Skin epidermis (tissue), 12 donors: ENCODE data around the gene ARID5A.

Experiments
- H3K27ac ChIP-seq, 21 experiments: fragments of 200-600 bp; sonication (generic) in 11 of 21; one replicate each; pipeline ENCODE4 v1.5.0; 2020; ENCODE audit warnings: mild to moderate bottlenecking in 3 of 21, inconsistent platforms in 2 of 21, moderate library complexity in 2 of 21
- H3K4me3 ChIP-seq, 7 experiments: fragments of 200-600 bp; sonication (generic) in 2 of 7; one replicate each; pipeline ENCODE4 v1.5.0; 2020; ENCODE audit warnings: inconsistent platforms in 2 of 7, mild to moderate bottlenecking in 2 of 7, moderate library complexity in 1 of 7

Gene ARID5A

DNA sequence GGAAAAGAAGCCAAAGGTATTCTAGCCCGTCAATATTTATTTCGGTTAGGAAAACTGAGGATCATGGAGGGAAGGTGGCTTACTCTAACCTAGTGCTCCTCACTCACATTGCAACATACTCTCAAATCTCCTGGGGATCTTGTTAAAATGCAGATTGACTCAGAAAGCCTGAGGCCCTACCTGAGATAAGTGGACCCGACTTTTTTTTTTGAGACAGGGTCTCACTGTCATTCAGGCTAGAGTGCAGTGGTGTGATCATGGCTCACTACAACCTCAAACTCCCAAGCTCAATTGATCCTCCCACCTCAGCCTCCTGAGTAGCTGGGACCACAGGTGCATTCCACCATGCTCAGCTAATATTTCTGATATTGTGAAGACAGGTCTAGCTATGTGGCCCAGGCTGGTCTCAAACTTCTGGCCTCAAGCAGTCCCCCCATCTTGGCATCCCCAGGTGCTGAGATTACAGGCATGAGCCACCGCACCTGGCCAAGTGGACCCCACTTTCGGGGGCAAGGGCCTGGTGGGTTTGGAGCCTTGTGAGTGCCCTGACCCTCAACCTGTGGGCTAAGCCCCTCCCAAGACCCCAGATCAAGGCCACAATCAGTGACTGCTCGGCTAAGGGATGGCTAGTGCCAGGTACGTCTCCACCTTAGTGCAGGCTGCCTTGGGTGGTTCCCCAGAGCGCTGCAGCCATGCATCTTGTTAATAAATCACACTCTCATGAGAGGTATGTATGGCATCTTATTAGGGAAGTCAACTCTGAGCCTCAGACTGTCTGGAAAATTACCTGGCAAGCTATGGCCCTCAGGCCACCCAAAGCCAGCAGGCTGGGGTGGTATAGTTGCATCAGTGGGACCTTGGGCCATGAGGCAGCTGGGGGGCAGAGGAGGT is 30.3 kb upstream of the ARID5A start:
- Histone ChIP-seq H3K4me3 (no peak overlapping the region), H3K27ac (no peak overlapping the region)

DNA sequence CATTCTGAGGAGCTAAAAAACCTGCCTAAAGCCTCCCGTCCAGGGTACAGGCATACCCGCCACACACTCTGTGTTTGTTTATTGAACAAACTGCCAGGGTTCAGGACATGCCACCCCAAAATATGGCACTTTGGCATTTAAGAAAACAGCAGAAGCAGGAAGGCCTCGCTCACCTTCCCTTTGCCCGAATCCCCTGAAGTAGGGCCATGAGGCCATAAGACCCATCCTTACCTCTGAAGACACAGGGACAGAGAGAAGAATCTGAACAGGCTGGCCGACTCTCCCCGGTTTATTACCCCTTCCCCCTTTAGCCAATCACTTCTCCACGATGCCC is 29.7 kb upstream of the ARID5A start:
- Histone ChIP-seq H3K4me3 (no peak overlapping the region), H3K27ac (no peak overlapping the region)

DNA sequence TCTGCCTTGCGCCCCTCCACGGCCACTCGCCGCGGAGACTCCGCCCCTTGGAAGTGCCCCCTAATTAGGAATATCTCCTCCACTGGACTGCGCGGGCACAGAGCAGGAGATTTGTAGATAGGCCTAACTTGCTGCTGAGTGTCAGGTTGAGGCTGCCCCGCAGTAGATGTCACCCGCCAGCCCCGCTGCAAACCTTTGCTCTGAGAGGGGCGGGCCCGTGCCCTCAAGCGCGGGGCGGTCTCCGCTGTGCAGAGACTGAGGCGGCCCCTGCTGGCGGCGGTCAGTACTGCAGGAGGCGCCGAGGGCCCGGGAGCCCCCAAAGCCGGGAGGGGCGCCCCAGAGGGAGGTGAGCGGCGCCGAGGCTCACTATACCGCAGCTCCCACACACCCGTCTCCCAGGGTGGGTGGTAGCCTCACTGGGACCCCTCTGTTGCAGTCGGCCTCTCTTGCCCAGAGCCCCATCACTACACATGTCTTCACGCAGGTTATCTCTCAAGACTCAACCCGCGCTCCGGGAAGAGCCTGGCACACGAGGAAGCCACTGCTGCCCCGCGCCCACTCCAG is 28.5 kb upstream of the ARID5A start:
- H3K4me3 ChIP-seq = peak overlapping the region in 6 of 7 experiments; percentile 1 to 31 (median 16)
- H3K27ac ChIP-seq = peak overlapping the region in 1 of 21 experiments; percentile 22

DNA sequence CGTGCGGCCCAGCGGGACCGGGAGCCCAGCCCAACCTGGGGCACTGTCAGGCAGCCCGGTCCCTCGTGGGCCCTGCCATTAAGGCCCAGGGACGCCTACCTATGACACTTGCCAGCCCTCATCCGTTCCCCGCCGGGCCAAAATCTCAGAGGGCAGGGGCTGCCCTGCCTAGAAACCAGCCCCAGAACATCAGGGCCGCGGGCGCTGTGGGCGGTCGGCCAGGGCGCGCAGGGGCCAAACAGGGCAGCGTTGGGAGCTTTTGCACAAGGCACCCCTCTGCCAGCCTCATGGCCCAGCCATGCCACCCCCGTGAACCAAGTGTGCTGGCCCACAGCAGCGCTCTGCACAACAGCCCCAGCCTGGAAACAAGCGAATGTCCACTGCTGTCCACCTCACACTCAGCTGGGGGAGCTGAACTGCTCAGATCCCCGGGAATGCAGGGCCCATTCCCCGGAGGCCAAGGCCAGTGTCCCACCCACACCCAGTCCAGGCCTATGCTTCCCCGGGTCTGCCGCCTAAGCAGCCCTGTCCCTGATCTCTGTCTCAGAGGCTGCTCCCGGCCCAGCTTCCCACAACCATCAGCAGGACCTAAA is 27.9 kb upstream of the ARID5A start:
- Histone ChIP-seq H3K27ac (peak overlapping the region in 1 of 21 experiments; percentile 22), H3K4me3 (peak overlapping the region in 2 of 7 experiments; percentile 1 to 31)

DNA sequence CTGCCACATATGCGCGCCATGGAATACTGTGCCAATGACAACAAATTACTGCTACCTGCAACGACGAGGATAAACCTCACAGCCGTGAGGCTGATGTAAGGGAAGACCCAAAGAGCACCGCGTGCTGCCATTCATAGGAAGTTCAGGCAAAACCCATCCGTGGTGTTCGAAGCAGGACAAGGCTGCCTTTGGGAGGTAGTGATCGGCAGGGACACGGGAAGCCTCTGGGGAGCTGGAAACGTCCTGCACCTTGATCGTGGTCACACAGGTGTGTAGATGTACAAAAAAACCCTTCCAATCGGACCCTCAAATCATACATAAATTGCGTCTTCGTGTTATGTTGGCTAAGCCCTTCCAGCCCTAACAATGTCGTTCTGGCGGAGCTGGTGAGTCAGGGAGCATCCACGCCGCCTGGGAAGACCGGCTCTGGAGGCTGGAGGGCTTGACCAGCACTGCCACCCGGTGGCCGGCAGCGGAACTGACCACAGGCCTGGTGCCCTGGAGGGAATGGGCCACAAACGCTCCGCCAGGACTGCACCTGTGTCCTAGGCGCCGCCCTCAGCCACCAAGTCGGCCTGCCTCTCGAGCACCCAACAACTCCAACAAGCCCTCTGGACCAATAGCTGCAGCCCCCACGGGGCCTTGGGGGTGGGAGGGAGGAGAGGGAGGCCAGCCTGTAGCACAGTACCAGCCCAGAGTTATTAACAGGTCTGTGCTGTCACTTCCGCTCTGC is 27.3 kb upstream of the ARID5A start:
- H3K27ac ChIP-seq = no peak overlapping the region

DNA sequence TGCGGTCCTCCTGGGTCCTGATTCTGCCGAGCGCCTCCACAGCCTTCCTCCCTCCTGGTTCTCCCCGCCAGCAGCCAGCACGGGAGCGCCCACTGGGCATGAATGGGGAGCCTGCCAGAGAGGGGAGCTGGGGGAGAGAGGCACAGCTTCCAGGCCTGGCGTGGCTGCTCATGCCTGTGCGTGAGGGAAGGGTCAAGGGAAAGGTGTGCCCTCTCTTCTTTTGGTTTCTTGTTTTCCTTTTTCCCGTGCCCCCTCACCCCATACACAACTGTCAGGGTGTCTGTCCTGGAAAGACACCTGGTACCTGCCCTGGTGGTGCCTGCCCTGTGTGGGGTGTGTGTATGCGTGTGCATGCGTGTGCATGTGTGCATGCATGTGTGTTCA is 26.7 kb upstream of the ARID5A start:
- Histone ChIP-seq H3K4me3 (no peak overlapping the region), H3K27ac (no peak overlapping the region)

More for the DNA sequence above, 27.3 kb upstream of the ARID5A start:
- no peak overlapping the region for H3K4me3 ChIP-seq

DNA sequence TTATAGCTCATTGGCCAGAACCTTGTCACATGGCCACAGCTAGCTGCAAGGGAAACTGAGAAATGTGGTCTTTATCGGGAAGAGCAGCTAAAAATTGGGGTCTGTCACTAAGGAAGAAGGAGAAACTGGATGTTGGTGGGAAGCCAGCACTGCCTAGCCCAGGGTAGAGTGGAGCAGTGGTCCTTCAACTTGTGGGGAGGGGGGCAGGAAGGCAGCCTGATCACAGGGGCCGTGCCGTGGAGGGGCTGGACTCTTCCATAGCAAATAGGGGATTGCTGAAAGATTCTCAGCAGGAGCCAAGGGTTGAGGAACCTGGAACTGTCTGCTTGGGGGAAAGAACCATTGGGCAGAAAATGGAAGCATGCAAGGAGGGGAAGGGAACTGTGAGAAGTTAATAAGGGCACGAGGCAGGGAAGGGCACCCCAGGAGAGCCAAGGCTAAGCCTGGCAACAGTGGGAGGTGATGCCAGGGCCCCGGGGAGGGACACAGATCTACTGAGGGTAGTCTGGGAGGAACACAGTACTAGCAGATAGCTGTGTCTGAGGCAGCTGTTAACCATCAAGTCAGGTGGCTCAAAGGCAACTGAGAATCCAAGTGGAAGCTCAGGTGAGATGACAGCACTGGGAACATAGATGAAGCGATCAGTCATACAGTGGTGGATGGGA is 25.5 kb upstream of the ARID5A start:
- Histone ChIP-seq H3K4me3 (no peak overlapping the region), H3K27ac (no peak overlapping the region)

DNA sequence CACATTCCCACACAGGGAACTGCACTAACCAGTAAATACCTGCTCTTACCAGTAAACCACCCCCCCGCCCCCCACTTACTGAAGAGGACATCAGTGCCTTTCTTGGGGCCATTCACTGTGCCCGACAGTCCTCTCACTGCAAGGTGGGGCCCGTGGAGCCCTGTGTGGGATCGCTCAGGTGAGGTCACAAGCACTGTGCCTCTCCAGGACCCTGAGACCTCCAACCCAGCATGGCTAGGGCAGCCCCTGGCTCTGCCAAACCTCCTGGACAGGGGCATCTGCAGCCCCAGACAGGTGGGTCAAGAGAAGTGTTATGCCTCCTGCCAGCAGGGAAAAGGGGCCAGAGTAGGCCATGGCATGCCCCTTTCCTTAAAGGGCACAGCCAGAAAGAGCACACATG is 24.7 kb upstream of the ARID5A start:
- H3K27ac ChIP-seq = no peak overlapping the region
- no peak overlapping the region for H3K4me3 ChIP-seq

DNA sequence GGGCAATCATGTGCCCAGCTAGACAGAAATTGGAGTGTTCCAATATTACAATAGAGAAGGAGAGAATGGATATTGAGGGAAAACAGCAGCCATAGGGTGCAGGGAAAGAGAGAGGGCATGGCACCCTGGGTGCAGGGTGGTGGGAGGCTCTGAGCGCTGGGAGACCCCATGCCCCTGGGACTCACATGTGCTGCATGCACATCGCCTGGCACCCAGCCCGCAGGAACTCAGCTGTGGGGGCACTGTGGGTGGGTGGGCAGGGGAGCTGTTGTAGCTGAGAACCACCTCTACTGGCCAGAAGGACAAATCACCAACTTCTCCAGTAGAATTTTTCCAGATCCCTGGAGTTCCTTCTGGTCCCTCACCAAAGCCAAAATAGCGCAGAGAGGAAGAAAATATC is 24.2 kb upstream of the ARID5A start:
- Histone ChIP-seq H3K27ac (no peak overlapping the region), H3K4me3 (no peak overlapping the region)

DNA sequence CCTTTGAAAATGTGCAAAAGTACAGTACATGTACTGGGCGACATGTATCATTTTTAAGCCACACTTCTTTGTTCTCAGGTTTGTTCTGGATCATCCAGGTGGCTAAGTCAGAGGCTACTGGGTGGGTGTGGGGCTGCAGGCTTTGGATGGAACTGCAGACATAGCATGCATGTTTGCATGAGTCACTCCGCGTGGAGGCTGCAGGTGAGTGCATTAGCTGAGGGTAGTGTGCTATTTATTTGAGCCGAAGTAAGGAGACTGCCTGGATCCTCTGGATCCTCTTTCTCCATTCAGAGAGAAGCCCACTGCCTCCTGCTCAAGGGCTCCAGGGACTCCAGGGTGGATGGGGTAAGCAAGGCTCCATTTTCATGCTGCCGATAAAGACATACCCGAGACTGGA is 22.0 kb upstream of the ARID5A start:
- H3K27ac ChIP-seq = no peak overlapping the region
- H3K4me3 ChIP-seq = no peak overlapping the region

DNA sequence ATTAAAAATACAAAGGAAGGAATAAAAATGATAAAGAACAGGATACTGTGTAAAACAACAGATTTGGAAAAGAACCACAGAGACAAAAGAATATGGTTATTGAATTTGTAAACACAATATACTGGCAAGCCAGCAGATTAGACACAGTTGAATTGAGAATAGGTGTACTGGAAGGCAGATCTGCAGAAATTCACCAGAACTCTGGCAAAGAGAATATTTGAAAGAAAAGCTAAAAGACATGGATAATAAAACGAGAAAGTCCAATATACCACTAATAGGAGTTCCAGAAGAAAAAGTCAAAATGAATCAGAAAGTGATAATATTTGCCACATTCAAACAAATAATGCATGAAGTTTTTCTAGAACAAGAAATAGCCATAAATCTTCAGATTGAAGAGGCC is 19.5 kb upstream of the ARID5A start:
- Histone ChIP-seq H3K4me3 (no peak overlapping the region), H3K27ac (no peak overlapping the region)

DNA sequence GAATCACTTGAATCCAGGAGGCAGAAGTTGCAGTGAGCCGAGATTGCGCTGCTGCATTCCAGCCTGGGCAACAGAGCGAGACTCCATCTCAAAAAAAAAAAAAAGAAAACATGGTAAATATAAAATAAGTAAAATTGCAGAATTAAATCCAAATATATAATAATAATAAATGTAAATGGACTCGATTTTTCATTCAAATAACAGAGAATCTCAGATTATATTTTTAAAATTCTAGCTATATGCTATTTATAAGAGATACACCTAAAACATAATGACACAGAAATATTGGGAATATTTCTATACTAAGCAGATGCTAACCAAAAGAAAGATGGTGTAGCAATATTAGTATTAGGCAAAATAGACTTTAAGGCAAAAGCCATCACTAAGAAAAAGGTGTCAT is 16.3 kb upstream of the ARID5A start:
- no peak overlapping the region for H3K27ac ChIP-seq
- H3K4me3 ChIP-seq = no peak overlapping the region

DNA sequence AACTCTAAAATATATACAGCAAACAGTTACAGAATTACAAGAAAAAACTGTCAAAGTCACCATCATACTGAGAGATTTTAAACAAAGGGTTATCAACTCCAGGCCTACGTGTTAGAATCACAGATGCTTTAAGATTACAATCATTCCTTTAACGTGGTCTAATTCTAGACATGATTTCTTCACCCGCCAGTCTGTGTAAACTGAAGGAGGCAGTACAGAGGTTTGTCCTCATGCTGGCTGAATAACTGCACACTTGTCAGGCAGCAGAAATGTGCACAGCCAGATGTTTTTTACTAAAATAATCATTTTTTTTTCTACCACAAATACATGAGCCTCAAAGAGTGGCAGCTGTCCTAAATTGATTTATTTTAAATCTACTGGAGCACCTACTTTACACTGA is 15.9 kb upstream of the ARID5A start:
- Histone ChIP-seq H3K4me3 (no peak overlapping the region), H3K27ac (no peak overlapping the region)

DNA sequence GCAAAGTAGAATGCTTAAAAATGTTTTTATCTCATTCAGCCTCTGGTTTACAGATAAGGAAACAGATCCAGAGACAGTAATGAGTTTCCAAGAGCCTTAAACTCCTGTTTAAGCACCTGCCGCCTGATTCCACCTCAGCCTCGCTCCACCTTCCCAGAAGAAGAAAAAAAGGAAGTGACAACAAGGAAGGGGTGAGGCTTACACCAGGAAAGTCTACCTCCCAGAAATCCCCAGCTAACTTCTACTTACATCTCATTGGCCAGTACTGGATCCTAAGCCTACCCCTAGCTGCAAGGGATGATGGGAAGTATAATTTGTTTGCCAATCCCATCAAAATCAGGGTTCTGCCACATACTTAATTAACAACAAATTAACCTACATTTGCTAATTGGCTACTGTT is 15.3 kb upstream of the ARID5A start:
- H3K27ac ChIP-seq = no peak overlapping the region
- no peak overlapping the region for H3K4me3 ChIP-seq

DNA sequence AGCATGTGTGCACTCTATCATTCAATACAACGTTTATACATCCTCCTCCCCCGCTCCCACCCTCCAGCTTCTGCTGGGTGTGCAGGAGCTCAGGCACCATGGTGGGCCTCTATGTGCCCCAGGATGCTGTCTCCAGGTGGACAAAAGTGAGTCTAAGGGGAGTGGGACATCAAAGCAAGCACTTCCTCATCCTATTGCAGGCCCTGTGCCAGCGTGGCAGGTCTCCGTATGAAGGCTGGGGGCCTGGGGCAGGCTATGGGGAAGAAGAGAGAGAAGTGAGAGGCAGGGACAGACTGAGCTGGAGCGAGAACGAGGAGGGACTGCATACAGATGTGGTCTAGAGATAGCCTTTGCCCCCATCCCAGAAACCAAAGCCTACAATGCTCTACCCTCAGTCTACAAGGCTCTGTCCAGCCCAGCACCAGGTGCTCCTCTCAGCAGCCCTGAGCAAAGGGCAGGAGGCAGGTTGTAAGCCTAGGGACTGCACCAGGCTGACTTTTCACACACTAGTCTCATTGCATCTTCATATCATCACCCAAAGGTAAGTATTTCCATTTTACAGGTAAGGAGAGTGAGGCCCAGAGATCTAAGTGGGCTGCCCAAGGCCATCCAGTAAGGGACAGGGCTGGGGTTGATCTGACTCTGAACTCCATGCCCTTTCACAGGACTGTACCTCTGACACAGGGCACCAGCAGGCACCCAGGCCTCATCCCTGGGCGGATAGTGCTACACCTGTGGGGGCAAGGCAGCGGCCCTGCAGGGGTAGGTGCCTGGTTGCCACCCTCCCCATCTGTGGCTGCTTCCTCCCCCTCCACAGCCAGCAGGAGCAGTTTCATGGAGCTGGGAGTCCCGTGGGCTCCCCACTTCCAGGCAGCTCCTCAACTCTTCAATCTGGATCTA is 14.0 kb upstream of the ARID5A start:
- Histone ChIP-seq H3K27ac (peak overlapping the region in 2 of 21 experiments; percentile 9 to 23), H3K4me3 (no peak overlapping the region)

DNA sequence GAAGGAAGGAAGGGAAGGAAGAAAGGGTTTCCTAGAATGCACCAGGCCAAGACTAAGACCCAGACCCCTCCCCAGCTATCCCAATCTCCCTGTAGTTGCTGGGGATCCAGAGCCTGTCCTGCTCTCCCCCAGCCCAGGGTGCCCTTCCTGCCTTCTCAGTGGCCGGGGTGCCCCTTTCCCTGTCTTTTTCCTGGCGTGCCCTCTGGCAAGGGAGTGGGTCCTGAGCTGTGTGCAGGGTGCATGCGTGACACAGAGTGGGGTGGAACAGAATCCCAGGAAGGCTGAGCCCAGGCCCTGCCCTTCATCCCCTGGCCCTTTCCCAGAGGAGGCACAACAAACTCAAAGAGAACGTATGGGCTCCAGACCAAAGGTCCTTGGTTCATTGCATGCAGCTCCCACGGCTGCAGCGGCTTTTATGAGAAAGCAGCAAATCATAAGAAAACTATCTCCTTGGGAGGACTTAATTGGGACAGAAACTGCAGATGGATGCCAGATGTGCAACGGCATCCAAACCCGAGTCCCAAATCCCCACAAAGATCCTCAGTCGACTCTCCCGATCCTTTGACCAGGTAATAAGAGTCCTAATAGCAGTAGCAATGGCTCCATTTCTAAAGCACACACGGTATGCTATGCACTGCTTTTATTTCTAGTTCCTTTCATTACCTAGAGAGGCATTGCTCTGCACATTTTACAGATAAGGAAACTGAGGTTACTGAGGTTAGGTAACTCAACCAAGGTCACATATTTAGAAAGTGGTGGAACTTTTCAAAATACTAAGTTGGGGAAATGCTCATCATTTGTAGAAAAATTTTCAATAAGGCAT is 12.7 kb upstream of the ARID5A start:
- Histone ChIP-seq H3K4me3 (no peak overlapping the region), H3K27ac (peak overlapping the region in 6 of 21 experiments; percentile 35 to 55 (median 51))

DNA sequence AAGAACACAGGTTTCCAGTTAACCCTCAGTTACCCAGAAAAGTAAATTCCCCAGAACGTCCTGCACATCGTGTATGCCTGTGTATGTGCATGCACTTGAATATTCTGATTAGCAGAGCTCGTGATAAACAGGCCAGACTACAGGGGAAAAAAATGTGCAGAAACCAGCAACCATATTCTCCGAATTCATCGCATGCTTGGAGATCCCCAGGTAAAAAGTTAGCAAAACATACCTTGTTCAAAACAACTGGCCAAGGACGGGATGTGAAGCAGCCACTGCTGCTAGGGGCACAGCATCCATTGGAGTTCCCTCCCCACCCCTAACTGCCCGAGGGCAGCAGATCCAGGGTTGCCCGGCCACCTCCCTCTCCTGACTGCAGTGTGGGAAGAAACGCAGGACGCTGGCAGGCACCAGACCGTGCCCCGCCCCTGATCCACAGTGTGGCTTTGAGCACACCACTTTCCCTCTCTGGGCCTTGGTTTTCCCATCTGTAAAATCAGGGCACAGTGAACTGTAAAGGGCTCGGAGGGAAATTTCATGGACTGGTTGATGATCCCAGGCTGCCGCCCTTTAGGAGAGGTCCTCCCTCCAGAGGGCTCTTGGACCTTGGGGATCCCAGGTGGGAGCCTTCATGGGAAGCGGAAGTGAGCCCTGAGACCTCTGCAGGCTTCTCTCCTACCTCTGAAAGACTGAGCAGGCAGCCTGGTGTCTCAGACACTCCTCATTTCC is 11.9 kb upstream of the ARID5A start:
- Histone ChIP-seq H3K27ac (peak overlapping the region in 1 of 21 experiments; percentile 35), H3K4me3 (no peak overlapping the region)

DNA sequence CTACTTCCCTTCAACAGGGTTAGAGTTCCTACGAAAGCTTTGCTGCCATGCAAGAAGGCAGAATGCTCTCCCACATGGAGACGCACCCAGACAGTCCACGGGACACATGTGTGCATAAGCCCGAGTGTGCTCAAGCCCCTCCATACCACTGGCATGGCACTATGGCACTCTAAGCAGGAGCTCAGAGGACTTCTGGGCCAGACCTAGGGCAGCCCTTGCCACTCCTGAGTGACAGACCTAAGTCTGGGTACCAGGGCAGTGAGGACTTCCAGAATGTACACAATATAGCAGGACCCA is 11.4 kb upstream of the ARID5A start:
- Histone ChIP-seq H3K4me3 (no peak overlapping the region), H3K27ac (no peak overlapping the region)
